ENCODE results near the gene FSIP1.

Gene FSIP1

DNA sequence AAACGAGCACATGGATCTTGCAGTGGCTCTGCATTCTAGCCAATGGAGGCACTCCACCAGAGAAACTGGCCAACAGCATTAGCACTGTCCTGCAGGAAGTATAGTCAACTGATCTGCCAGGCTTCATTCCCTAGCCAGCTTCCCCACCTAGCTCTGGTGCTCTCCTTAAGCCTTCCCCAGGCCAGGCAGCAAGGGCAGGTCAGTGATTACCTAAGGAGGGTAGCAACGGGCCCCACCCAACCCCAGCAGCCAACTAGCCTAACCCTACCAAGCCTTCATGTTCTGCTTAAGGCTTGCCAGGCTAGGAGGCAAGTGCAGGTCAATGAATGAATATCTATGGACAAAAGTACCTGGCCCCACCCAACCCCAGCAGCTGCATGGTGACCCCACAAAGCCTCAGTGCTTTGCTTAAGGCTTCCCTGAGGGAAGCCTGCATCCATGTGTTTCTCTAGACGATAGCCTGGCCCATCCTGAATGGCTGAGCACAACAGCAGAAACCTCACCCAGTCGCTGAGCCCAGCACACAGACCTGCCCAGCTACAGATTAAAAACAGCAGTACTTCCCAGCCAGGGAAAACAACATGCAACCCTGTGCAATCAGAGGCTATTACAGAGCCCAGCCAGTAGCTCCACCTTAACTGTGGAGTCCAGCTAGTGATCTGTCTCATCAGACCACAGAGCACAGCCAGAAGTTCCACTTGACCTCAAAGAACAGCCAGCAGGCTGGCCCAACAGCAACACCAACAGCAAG is 173.3 kb downstream of the FSIP1 start:
- no peak for DNase-seq

DNA sequence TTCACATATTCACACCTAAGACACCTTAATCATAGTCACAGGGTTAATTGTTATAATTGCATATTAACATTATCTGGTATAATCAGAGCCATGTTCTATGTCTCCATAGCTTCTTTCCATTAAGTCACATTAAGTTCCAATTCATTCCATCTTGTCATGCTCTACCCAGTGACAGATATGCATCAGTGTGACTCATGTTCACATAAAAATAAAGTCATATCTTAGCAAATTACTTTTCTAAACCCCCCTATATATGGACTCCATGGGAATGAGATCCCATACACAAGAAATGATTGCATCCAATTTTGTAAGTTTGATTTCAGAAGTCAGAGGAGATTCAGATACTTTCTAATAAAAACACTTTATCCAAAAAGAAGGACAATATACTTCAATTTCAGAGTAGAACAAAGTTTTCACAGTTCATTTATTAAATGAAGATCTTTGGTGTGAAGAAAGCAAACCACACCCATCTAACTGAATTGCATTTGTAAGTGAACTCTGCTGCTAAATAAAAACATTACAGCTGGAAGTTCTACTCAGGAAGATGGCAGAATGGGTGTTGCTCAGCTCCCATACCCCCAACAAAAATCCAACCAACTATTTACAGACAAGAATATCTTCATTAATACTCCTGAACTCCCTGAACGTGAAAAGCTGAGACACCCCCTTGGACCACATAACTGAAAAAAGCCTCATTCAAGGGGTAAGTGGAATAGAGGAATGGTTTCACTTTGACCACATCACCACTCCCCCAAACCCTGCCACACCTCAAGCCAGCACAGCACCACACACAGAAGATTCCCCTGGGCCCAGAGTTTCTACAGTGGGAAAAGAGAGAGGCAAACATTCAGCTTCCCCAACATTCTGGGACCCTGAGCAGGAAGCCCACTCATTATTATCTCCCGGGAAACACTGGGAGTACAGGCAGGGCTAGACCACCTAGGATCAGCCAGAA is 174.2 kb downstream of the FSIP1 start:
- DNase-seq: no peak

DNA sequence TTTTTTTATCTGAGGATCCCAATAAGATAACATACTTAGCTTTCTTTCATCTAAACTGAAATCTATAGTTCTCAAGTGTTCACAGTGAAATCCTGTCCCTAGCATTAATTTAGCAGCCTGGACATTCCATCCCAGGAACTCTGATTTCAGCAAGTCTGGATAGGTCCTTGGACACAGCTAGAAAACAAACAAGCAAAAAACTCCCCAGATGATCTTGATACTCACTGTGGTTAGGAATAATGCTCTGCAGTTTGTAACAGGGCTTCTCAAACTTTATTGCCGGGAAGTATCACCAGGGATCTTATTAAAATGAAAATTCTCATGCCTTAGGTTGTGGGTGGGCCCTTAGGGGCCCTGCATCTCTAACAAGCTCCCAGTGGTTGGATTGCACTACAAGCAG is 177.5 kb downstream of the FSIP1 start:
- no peak for DNase-seq

DNA sequence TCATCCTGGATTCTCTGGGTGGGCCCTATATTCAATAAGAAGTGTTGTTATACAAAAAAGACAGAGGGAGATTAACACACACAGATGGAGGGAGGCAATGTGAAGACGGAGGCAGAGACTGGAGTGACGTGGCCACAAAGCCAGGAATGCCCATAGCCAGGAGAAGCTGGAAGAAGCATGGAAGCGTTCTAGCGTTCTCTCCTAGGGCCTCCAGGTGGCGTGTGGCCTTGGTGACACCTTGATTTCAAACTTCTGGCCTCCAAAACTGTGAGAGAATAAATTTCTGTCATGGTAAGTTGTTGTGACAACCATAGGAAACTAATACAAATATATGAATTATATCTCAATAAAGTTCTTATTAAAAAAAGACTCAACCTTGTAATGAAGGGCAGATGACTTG is 180.5 kb downstream of the FSIP1 start:
- no peak for DNase-seq

DNA sequence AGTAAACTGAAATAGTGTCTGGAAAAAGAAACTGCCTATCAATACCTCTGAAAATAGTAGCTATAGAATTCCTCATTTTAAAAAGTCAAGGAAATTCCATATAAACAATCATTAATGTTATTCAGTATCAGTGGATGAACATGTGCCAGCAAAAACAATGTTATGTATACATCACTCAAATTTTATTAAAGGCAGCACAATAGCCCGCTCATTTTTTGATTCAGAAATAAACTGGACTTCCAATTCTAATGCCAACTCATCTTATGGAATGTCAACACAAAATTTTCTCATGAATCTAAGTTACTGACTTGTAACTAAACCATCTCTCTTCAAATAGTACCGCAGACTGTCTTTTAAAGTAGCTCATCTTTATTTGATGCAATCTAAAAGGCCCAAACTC is 182.8 kb downstream of the FSIP1 start:
- no peak for DNase-seq

DNA sequence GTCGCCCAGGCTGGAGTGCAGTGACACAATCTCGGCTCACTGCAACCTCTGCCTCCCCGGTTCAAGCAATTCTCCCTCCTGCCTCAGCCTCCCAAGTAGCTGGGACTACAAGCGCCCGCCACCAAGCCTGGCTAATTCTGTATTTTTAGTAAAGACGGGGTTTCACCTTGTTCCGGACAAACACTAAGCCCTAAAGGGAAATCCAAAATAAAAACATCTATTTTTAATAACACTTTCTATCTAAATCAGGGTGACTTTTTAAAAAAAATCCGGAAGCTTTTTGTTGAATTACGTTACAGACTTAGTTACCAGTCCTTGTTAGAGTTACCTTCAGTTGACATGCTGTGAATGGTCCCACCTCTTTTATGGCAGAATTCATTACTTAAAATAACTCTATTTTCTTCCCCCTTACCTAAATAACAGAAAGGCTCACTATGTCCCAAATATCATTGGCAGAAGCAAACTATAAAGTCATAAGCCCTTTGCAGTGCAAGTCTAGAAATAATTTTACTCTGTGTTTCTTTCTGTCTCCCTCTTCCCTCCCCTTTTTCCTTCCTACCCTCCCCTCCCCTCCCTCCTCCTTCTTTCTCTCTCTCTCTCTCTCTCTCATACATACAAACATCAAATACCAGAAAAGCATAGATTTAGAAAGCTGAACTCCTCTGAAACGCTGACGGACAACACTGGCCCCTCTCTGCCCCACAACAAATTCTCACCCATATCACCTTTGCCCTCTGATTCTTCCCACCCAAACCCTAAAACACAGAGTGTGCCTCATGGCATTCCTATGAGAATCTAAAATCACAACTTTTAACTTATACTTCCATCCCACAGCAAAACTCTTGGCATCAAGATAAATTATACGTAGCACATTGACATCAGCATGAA is 183.4 kb downstream of the FSIP1 start:
- DNase-seq: no peak

DNA sequence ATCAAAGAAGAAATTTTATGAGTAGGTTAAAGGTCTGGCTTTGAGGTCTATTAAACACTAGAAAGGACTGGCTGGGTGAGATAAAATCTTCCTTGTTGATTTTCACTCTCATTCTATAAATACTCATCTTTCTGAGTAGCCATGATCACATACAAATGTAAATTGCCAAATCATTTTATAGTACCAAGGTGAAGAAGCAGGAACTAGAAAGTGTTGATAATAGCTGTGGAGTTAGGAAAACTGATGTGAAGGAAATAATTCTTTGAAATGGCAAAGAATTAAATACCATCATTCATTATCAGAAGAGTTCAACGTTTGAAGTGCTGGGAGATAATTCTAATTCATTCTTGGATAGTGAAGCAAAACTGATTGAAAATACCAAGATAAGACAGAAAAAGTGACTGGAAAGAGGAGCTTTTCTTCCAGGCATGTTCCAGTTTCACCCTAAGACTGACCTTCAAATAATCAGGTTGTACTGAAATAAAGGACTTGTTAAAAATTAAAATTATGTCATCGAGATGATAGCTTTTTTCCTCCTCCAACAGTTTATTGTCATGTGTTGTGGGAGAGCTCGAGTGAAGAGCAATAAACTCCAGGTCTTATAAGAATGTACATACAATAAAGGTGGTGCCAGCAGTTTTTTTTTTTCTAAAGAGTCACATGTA is 184.3 kb downstream of the FSIP1 start:
- DNase-seq: no peak

DNA sequence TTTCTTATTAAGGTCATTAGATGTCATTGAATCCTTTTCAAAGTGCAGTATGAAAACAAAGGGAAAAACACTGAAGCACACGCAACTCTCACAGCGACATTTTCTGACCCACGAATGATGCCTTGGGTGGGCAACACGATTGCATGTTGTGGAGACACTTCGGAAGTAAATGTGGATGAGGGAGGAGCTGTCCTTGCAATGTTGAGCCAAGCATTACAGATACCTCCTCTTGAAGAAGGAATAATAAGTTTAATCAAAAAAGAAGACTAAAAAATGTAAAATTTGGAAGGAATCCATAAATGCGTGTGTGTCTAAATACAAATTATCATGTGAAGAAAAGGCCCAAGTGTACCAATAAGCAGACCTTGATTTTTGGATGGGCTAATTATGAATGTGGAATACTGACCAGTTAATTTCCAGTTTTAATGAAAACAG is 184.9 kb downstream of the FSIP1 start:
- DNase-seq: no peak

DNA sequence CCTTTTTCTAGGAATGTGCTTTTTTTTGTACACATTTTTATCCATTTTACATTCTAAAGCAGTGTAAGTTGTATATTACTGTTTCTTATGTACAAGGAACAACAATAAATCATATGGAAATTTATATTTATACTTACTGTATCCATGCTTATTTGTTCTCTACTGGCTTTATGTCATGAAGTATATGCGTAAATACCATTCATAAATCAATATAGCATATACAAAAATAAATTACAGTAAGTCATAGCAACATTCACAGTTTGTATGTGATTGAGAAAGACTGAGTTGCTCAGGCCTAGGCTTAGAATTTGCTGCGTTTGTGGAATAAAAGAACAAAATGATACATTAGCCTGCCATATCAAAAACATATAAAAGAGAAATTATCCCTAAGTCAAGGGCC is 185.3 kb downstream of the FSIP1 start:
- DNase-seq: no peak

DNA sequence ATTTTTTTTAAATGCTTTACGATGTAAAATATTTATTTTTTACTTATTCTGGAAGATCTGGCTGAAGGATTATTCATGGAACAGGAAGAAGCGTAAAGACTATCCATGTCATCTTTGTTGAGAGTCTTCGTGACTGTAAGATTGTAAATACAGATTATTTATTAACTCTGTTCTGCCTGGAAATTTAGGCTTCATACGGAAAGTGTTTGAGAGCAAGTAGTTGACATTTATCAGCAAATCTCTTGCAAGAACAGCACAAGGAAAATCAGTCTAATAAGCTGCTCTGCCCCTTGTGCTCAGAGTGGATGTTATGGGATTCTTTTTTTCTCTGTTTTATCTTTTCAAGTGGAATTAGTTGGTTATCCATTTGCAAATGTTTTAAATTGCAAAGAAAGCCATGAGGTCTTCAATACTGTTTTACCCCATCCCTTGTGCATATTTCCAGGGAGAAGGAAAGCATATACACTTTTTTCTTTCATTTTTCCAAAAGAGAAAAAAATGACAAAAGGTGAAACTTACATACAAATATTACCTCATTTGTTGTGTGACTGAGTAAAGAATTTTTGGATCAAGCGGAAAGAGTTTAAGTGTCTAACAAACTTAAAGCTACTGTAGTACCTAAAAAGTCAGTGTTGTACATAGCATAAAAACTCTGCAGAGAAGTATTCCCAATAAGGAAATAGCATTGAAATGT is 186.1 kb downstream of the FSIP1 start:
- no peak for DNase-seq

DNA sequence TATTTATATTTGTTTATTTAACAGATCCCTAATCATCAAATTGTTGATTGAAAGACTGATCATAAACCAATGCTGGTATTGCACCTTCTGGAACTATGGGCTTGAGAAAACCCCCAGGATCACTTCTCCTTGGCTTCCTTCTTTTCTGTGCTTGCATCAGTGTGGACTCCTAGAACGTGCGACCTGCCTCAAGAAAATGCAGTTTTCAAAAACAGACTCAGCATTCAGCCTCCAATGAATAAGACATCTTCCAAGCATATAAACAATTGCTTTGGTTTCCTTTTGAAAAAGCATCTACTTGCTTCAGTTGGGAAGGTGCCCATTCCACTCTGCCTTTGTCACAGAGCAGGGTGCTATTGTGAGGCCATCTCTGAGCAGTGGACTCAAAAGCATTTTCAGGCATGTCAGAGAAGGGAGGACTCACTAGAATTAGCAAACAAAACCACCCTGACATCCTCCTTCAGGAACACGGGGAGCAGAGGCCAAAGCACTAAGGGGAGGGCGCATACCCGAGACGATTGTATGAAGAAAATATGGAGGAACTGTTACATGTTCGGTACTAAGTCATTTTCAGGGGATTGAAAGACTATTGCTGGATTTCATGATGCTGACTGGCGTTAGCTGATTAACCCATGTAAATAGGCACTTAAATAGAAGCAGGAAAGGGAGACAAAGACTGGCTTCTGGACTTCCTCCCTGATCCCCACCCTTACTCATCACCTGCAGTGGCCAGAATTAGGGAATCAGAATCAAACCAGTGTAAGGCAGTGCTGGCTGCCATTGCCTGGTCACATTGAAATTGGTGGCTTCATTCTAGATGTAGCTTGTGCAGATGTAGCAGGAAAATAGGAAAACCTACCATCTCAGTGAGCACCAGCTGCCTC is 187.1 kb downstream of the FSIP1 start:
- no peak for DNase-seq

DNA sequence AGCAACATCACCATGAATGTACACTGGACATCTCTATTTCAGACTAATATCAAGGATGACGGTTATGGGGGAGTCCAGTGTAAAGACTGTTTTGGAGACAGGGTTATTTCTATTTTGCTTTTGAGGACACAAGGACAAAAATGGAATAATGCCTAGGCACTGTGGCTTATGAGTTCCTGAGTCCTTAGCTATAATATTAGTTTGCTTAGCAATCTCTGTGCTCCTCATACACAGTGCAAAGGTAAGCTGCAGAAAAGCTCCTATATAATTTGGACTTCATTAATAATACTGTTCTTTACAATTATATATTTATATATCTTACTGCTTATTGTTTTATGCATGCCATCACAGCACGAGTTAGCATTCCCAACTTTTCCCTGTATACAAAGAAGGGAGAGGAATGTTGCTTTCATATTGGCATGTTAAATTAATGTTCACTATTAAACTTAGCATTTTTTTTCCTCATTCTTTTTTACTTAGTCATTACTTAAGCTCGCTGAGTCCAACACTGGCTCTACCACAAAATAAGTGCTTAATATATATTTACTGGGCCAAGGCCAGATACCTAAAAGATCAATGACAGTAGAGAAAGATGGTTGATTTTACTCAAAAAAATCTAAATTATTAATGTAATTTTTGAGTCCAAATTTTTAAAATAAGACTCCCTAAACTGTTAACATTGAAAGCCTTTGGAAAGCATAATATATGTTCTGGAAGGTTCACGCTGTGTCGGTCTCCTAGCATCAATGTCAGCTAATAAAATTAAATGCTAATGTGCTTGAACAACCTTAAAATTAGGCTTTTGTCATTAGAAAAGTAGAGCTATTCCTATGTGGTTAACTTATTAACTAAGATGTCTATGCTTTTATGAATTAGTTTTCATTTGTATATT is 187.9 kb downstream of the FSIP1 start:
- DNase-seq: no peak

DNA sequence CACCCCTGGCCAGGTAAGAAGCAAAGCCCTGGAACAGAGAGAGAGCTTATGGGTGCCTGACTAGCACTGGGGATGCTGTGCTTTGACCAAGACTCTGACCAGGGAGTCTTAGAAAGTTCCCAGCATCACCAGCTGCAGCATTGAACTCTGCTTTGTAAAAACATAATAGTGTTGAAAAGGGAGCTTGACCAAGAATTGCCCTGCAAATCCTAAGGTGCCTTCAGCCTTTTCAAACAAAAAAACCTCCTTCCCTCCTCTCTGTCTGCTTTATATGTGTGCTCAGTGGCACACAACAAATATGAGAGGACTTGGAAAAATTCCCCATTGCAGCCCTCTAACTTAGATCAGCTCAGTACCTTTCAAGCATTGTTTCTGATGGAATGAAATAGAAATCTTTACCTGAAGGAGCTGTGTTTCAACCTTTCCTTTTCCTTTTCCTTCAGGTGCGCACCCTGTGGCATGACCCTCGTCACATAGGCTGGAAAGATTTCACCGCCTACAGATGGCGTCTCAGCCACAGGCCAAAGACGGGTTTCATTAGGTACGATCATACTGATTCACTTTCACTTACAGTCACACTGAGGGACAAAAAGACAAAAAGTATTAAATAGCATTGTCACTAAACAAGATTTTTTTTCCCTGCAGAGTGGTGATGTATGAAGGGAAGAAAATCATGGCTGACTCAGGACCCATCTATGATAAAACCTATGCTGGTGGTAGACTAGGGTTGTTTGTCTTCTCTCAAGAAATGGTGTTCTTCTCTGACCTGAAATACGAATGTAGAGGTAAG is 188.8 kb downstream of the FSIP1 start:
- DNase-seq: no peak

DNA sequence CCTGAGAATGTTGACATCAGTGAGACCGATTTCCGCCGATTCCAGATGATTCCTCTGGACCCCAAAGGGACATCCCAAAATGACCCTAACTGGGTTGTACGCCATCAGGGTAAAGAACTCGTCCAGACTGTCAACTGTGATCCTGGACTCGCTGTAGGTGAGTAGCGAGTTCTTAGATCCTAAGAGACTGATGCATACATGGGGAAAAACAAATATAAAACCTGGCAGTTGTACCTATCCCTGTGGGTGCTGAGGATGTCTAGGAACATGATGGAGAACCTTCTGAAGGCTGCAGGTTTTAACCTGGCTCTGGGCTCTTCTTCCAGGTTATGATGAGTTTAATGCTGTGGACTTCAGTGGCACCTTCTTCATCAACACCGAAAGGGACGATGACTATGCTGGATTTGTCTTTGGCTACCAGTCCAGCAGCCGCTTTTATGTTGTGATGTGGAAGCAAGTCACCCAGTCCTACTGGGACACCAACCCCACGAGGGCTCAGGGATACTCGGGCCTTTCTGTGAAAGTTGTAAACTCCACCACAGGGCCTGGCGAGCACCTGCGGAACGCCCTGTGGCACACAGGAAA is 189.5 kb downstream of the FSIP1 start:
- no peak for DNase-seq

DNA sequence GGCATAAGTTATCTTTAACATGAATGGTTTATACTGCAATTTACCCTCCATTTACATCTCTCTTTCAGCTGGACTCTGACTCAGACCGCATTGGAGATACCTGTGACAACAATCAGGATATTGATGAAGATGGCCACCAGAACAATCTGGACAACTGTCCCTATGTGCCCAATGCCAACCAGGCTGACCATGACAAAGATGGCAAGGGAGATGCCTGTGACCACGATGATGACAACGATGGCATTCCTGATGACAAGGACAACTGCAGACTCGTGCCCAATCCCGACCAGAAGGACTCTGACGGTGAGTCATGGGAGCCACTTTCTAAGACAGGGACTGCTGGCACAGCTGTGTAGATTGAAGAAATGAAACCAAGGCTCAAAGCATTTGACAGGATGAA is 190.1 kb downstream of the FSIP1 start:
- DNase-seq: no peak

DNA sequence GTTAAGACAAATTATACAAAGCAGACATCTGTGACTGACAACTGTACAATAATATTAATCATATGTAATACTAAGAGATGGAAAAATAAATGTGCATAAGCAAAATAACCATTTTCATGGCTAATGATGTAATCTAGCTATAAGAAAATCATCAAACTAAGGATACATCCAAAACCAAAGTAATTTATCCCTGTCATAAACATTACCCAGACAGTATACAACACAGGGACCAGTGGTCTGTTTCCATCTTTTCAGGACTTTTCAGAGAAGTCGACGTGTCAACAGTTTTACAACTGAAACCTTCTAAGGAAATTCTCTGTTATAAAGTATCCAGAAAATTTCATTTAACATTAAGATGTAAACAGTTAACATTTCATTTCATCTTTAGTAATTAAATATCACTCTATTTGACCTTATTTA is 190.7 kb downstream of the FSIP1 start:
- no peak for DNase-seq

DNA sequence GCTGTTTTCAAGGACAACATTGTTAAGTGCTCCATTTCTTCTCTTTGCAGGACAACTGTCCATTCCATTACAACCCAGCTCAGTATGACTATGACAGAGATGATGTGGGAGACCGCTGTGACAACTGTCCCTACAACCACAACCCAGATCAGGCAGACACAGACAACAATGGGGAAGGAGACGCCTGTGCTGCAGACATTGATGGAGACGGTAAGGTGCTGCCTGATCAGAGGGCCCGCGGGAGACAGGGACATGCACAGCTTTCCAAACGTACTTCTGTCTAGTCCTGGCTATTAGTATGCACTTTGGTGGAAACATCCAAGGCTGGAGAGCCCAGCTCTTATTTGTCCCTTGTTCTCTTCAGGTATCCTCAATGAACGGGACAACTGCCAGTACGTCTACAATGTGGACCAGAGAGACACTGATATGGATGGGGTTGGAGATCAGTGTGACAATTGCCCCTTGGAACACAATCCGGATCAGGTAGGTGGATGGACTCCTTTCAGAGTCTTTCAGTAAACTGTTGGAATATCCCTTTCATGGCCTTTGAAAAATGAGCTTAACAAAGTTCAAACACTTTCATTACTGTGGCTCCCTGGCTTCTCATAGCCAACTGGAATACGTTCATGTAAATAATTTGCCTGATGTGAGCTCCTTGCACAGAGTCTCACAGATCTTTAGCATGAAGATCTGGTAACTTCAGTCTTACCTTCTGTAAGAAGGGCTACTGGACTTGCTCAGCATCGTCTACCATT is 191.3 kb downstream of the FSIP1 start:
- no peak for DNase-seq

Measured in right hindlimb (tissue), 1 donor.